ENCODE results near the gene FOXL2. TPM values are rescaled to one million over a fixed set of nuclear protein-coding genes. Genes with fewer than 3 reads are reported as not detected.

The FOXL2 gene
- polyA plus RNA-seq, 1 of the 3 experiments (the other 2 are of a cell fraction): not detected

DNA sequence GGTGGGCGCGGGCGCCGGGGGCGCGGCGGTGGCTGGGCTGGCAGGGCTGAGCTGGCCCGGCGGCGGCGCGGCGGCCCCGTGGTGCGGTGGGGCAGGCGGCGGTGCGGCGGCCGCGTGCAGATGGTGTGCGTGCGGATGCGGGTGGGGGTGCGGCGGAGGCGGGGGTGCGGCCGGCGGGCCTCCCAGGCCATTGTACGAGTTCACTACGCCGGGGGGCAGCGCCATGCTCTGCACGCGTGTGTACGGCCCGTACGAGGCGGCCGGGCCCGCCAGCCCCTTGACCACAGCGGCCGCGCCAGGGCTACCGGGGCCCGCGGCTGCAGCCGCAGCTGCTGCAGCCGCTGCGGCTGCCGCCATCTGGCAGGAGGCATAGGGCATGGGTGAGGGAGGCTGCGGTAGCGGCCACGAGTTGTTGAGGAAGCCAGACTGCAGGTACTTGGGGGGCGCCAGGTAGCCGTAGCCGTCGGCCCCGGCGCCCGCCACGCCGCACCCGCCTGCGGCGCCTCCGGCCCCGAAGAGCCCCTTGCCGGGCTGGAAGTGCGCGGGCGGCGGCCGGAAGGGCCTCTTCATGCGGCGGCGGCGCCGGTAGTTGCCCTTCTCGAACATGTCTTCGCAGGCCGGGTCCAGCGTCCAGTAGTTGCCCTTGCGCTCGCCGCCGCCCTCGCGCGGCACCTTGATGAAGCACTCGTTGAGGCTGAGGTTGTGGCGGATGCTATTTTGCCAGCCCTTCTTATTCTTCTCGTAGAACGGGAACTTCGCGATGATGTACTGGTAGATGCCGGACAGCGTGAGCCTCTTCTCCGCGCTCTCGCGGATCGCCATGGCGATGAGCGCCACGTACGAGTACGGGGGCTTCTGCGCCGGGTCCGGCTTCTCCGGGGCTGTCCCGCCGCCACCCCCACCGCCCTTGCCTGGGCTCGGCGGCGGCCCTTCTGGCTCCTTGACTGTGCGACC, 951 bp downstream of the FOXL2 start:
- Histone ChIP-seq H3K4me3 (ENCODE audit: low read depth in 2 of 2, low read length in 1 of 2) (no peak overlapping the region; a peak in 2 of 4 replicates), H2AFZ (ENCODE audit: low read depth) (0 out of 2 replicates have a peak overlapping the region, but pooled peaks have one; percentile 22), H3K27ac (ENCODE audit: low read depth in 2 of 2, low read length in 1 of 2) (no peak overlapping the region), H3K9me3 (no peaks in the 10 kb centered on the region), H3K36me3 (replicated peaks in 1 of 2; ENCODE audit: control insufficient read depth in 1 of 2, insufficient read depth in 2 of 2, low read length in 1 of 2) (no peaks in the 10 kb centered on the region), H3K9me2 (no peaks in the 10 kb centered on the region), H3K4me1 (ENCODE audit: control insufficient read depth in 1 of 2, insufficient read depth in 2 of 2, low read depth in 1 of 2, low read length in 1 of 2) (peaks cover 0 to 7% of the 10 kb centered on the region in 2 experiments; a peak in 2 of 4 replicates), H3K4me2 (peak overlapping the region; percentile 57), H3K9ac (no peak overlapping the region), H4K20me1 (ENCODE audit: insufficient read depth) (peaks cover 10% of the 10 kb centered on the region), H3F3A (replicated peaks; ENCODE audit: insufficient read depth) (peaks cover 5% of the 10 kb centered on the region), H3K79me2 (ENCODE audit: insufficient read depth) (no peaks in the 10 kb centered on the region), H3K27me3 (ENCODE audit: insufficient read depth) (peaks cover 97% of the 10 kb centered on the region)
- WGBS (ENCODE audit: low lambda C conversion rate): 5% methylated on average over 15 of the region's 120 CpGs
- ChIA-PET POLR2A (no interaction called here), CTCF (interaction anchor here (0.6 to 11.9 kb wide), 7 partner anchors 10 to 467 kb away, joined by 3 to 100 read pairs (median 5); no protein-coding TSS in a partner anchor)
- TF ChIP-seq POLR2AphosphoS5 (IDR thresholded peaks at IDR 0.05; ENCODE audit: low read depth, low read length): no peak
- TF ChIP-seq EZH2phosphoT487 (IDR thresholded peaks at IDR 0.05; ENCODE audit: borderline replicate concordance, low read depth): peak; percentile 83; the same call in 1 of the 2 replicates
- DNase-seq: peak; percentile 79

DNA sequence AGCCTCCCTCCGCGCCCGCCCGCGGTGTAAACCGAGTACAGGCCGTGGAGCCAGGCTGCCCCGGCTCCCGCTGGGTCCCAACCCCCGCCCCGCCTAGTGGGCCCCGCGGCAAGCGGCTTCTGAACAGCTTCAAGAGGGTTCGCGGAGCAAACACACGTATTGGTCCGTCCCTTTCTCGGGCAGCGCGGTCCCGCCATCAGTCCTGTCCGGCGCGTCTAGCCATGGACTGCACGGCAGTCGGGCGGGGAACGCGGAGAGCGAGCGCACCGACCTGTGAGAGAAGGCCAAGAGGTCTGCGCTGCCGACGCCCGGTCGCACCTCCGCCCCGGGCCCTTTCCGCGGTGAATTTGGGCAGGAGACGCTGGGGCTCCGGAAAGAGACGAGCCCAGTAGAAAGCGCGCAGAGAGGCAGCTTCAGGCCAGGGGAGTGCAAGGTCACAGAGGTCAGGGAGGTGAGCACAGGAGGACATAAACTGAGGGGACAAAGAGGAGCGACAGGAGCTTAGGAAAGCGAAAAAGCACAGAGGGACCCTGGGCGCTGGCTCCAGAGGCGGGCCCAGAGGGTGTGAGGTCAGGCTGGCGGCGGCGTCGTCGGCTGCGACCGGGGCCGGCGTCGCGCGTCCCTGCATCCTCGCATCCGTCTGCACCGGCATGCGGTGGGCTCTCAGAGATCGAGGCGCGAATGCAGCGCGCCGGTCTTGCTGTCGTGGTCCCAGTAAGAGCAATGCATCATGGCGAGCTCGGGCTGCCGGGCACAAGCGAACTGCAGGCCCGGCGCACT, 1.8 kb downstream of the FOXL2 start:
- H3K79me2 ChIP-seq (ENCODE audit: insufficient read depth): no peaks in the 10 kb centered on the region
- H4K20me1 ChIP-seq (ENCODE audit: insufficient read depth): peaks cover 12% of the 10 kb centered on the region
- no peaks in the 10 kb centered on the region for H3K36me3 ChIP-seq (replicated peaks in 1 of 2; ENCODE audit: control insufficient read depth in 1 of 2, insufficient read depth in 2 of 2, low read length in 1 of 2)
- no peak overlapping the region for H3K27ac ChIP-seq (ENCODE audit: low read depth in 2 of 2, low read length in 1 of 2)
- peak overlapping the region; percentile 33; the same call in 1 of the 2 replicates for H3K4me2 ChIP-seq
- peaks cover 5% of the 10 kb centered on the region for H3F3A ChIP-seq (replicated peaks; ENCODE audit: insufficient read depth)
- H3K4me3 ChIP-seq (ENCODE audit: low read depth in 2 of 2, low read length in 1 of 2): no peak overlapping the region; a peak in 1 of 4 replicates
- CTCF ChIA-PET: interaction anchor here (0.6 to 11.9 kb wide), 8 partner anchors 9 to 466 kb away, joined by 3 to 100 read pairs (median 4); no protein-coding TSS in a partner anchor
- 23% methylated on average over 35 of the region's 80 CpGs for WGBS (ENCODE audit: low lambda C conversion rate)
- peak; percentile 71 for DNase-seq
- peaks cover 0 to 7% of the 10 kb centered on the region in 2 experiments; a peak in 2 of 4 replicates for H3K4me1 ChIP-seq (ENCODE audit: control insufficient read depth in 1 of 2, insufficient read depth in 2 of 2, low read depth in 1 of 2, low read length in 1 of 2)
- H3K9ac ChIP-seq: no peak overlapping the region
- H3K9me2 ChIP-seq: no peaks in the 10 kb centered on the region
- TF ChIP-seq POLR2AphosphoS5 (IDR thresholded peaks at IDR 0.05; ENCODE audit: low read depth, low read length) (no peak), NFIC (IDR thresholded peaks at IDR 0.05; ENCODE audit: borderline replicate concordance) (no peak), SIN3A (IDR thresholded peaks at IDR 0.05; ENCODE audit: borderline replicate concordance, low read depth, low read length) (no peak), EZH2phosphoT487 (IDR thresholded peaks at IDR 0.05; ENCODE audit: borderline replicate concordance, low read depth) (peak; percentile 91), TCF12 (IDR thresholded peaks at IDR 0.05) (no peak)
- TF ChIP-seq, protein P1, sequence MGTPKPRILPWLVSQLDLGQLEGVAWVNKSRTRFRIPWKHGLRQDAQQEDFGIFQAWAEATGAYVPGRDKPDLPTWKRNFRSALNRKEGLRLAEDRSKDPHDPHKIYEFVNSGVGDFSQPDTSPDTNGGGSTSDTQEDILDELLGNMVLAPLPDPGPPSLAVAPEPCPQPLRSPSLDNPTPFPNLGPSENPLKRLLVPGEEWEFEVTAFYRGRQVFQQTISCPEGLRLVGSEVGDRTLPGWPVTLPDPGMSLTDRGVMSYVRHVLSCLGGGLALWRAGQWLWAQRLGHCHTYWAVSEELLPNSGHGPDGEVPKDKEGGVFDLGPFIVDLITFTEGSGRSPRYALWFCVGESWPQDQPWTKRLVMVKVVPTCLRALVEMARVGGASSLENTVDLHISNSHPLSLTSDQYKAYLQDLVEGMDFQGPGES (IDR thresholded peaks at IDR 0.05; ENCODE audit: low read depth, low read length): no peak
- TF ChIP-seq, protein P2, sequence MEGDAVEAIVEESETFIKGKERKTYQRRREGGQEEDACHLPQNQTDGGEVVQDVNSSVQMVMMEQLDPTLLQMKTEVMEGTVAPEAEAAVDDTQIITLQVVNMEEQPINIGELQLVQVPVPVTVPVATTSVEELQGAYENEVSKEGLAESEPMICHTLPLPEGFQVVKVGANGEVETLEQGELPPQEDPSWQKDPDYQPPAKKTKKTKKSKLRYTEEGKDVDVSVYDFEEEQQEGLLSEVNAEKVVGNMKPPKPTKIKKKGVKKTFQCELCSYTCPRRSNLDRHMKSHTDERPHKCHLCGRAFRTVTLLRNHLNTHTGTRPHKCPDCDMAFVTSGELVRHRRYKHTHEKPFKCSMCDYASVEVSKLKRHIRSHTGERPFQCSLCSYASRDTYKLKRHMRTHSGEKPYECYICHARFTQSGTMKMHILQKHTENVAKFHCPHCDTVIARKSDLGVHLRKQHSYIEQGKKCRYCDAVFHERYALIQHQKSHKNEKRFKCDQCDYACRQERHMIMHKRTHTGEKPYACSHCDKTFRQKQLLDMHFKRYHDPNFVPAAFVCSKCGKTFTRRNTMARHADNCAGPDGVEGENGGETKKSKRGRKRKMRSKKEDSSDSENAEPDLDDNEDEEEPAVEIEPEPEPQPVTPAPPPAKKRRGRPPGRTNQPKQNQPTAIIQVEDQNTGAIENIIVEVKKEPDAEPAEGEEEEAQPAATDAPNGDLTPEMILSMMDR (IDR thresholded peaks at IDR 0.05): no peak
- H2AFZ ChIP-seq (ENCODE audit: low read depth): no peak overlapping the region; the same call in 1 of the 2 replicates
- peaks cover 97% of the 10 kb centered on the region for H3K27me3 ChIP-seq (ENCODE audit: insufficient read depth)
- no peaks in the 10 kb centered on the region for H3K9me3 ChIP-seq
- POLR2A ChIA-PET: no interaction called here
